Measurements from ENCODE around the gene TRMT1L.

GRCh38 chr1:185112356-185112755, 44.4 kb downstream of the TRMT1L start:
- TF ChIP-seq CTCF (conservative IDR thresholded peaks at IDR 0.05 in 1 of 2, IDR thresholded peaks at IDR 0.05 in 1 of 2; ENCODE audit: extremely low read depth in 1 of 2, insufficient read depth in 1 of 2, low read depth in 1 of 2, low read length in 2 of 2) (no peak), EZH2 (IDR thresholded peaks at IDR 0.05; ENCODE audit: borderline replicate concordance, low read length) (no peak)

Measured in mammary epithelial cell (primary cell).